GM19035 (cell line): ENCODE measurements around the gene HSD11B1L.

Experiments
- ATAC-seq: cut with Tn5 transposase; IDR thresholded peaks from one replicate; pipeline ENCODE4 v1.9.1; 2021; ENCODE audit not compliant: unreplicated experiment

Gene HSD11B1L

GRCh38 chr19:5666921-5667610 lies 13.8 kb upstream of the HSD11B1L start:
- ATAC-seq = no peak

- no peak for ATAC-seq
Measured at GRCh38 chr19:5667751-5668271, 13.0 kb upstream of the HSD11B1L start.

GRCh38 chr19:5669212-5669611 lies 11.6 kb upstream of the HSD11B1L start:
- ATAC-seq = no peak

DNA sequence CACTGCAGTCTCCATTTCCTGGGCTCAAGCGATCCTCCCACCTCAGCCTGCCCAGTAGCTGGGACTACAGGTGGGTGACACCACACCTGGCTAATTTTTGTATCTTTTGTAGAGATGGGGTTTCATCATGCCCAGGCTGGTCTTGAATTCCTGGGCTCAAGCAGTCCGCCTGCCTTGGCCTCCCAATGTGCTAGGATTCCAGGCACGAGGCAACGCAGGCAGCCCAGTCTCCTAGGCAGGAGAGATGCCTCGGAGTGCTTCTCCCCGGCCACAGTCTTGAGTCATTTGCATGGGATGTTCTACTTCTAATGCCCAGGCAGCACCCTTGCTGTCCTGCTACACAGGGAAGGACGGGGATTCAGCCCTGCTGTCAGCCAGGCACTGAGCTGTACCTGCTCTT lies 9.2 kb upstream of the HSD11B1L start:
- ATAC-seq = no peak

- ATAC-seq = no peak
Measured at GRCh38 chr19:5672708-5673459, 7.9 kb upstream of the HSD11B1L start.

- ATAC-seq = no peak
Measured at GRCh38 chr19:5673752-5674151, 7.1 kb upstream of the HSD11B1L start.

- no peak for ATAC-seq
Measured at GRCh38 chr19:5674714-5675113, 6.1 kb upstream of the HSD11B1L start.

DNA sequence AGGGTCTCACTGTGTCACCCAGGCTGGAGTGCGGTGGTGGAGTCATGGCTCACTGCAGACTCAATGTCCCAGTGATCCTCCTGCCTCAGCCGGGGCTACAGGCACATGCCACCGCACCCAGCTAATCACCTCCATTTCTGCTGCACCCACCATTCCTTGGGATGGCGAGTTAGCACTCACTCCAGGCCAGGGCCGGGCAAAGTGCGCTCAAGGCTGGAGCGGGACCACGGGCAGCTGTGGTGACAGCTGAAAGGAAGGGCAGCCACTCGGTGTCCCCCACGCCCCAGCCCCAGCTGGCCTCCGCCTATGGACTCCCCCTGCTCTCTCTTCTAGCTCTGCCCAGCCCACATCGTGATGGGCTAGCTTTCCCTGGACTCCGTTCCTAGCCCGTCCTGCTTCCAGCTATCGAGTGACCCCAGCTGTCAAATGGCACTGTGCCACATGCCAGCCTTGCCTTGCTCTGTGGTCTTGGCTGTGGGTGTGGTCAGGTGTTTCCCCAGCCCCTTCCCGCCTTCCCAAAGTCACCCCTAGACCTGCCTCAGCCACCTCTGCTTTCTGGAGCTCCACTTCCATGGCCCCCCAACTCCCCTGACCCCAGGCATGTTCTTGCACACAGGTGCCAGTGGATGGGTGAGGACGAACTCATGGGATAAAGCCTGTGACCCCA lies 4.6 kb upstream of the HSD11B1L start:
- no peak for ATAC-seq

GRCh38 chr19:5676772-5677105 lies 4.1 kb upstream of the HSD11B1L start:
- ATAC-seq = no peak

DNA sequence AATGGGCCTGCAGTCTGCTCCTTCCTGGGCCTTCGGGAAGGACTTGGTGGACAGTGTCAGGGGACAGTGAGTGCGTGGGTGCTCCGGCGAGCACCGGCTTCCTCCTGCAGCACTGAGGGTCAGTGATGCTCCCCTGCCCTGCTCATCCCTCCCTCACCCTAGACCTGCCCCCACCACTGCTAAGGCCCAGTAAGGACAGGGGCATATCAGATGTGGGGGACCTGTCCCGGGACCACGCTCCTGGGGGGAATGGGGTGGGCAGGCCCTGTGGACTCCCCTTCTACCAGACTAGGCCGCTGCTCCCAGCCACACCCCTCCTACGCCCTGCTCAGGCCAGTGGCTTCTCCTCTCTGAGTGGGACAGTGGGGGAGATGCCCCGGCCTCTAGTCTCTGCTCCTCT lies 3.7 kb upstream of the HSD11B1L start:
- no peak for ATAC-seq

- ATAC-seq = no peak
Measured at GRCh38 chr19:5677580-5677979, 3.2 kb upstream of the HSD11B1L start.

DNA sequence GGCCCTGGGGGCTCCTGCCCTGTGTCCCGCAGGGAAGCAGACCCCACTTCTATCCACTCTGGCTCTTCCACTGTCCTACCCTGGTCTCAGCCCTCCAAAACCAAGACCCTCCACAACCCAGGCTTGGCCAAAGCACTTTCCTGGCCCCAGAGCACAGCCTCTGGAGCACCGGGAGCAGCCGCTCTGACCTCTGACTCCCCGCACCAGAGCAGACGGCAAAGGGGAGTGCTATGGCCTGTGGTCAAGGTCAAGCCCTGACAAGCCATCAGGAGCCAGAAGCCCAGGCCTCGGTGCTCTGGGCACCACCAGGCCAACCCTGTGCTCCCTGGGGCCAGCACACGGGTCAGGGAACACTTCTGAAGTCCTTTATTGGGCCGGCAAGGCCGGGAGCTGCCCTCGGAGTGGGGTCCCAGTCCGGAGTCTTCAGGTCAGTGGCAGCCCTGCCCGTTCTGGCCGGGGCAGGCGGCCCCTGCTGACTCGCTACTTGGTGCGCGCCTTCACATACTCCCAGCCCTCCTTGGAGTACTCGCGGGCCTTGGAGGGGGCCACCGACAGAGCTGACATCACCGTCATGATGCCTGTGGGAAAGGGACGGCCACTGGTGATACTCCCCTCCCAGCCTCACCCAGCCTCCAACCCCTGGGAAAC lies 2.6 kb upstream of the HSD11B1L start:
- ATAC-seq = no peak

DNA sequence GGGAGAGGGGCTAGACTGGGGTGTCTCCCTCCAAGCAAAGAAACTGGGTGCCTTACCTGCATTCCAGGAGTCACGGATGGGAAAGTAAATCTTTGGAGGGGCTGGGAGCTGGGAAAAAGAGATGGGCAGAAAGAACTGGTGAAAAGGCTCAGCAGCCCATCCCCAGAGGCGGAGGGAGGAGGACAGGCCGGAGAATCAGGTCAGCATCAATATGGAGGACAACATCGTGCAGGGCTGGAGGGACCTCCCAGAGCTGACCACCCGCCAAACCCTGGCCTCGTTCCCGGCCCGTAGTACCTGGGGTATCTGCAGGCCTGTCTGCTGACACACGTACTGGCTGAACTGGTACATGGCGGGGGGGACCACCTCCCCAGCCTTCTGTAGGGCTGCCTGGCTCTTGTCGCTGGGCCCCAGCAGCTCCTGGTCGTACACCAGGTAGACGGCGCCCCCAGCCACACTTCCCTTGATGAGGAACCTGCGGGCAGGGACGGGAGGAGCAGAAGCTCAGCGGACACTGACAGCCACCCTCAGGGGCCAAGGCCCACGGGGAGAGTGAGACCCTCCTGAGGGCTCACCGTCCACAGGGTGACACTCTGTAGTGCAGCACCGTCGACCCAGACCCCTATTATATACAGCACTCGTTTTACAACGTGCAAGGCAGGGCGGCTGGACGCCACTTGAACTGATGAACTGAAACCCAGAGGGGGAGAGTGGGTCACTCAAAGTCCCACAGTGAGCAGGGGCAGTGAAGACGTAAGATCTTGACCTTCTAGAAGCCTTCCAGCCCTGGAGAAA lies 1.3 kb upstream of the HSD11B1L start:
- ATAC-seq = no peak

GRCh38 chr19:5680084-5680436 lies 767 bp upstream of the HSD11B1L start:
- no peak for ATAC-seq

DNA sequence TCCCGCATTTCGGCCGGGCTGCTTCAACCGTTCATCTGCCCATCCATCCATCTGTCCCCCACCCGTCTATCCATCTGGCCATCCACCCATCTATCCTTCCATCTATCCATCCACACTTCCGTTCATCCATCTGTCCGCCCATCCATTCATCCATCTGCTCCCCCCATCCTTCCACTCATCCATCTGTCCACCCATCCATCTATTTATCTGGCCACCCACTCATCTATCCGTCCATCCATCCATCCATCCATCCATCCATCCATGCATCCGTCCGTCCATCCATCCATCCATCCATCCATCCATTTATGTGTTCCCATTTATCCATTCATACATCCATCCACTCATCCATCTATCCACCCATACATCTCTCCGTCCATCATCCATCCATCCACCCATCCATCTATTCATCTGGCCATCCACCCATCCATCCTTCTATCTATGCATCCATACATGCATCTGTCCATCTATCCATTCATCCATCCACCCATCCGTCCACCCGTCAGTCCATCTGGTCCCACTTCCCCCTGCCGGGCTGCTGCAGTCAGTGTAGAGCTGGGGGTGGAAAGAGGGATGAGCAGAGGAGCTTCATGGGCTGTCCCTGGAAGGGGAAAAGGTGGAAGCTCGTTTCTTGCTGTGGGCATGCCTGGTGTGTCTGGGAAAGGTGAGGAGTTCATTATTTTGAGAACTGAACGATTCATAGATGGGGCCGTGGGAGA lies 722 bp downstream of the HSD11B1L start:
- ATAC-seq = no peak

DNA sequence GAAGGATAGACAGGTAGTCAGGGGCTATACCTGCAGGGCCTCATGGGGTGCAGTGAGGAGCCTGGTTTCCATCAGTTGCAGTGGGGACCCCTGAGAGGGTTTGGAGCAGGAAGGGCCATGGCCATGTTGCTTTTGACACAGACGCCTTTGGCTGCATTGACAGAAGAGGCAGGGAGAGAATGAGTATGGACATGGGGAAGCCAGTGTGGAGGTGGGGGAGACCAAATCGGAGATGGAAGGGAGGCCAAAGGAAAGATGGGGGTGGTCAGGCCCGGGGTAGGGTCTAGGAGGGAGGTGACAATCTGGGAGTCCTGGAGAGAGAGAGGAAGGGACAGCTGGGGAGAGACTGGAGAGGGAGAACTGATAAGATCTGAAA lies 1.3 kb downstream of the HSD11B1L start:
- ATAC-seq = no peak

DNA sequence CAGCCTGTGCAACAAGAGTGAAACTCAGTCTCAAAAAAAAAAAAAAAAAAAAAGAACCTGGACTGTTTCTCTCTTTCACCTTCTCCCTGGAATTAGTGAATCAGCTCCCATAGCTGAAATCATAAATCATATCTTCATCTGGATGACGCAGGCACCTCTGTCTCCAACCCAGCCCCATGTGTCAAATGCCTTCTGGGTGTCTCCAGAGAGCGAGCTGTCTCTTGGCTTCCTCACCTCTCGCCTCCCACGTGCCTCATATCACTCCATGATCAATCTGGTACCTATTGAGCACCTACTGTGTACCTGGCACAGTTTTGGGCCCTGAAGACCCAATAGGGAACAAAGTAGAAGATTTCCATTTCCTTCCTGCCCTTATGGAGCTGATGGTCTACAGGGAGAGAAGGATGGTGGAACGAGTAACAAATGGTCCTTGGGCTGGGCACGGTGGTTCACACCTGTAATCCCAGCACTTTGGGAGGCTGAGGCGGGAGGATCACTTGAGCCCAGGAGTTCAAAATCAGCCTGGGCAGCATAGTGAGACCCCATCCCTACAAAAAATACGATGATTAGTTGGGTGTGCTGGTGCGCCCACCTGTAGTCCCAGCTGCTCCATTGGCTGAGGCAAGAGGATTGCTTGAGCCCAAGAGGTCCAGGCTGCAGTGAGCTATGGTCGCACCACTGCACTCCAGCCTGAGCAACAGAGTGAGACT lies 2.5 kb downstream of the HSD11B1L start:
- ATAC-seq = no peak

DNA sequence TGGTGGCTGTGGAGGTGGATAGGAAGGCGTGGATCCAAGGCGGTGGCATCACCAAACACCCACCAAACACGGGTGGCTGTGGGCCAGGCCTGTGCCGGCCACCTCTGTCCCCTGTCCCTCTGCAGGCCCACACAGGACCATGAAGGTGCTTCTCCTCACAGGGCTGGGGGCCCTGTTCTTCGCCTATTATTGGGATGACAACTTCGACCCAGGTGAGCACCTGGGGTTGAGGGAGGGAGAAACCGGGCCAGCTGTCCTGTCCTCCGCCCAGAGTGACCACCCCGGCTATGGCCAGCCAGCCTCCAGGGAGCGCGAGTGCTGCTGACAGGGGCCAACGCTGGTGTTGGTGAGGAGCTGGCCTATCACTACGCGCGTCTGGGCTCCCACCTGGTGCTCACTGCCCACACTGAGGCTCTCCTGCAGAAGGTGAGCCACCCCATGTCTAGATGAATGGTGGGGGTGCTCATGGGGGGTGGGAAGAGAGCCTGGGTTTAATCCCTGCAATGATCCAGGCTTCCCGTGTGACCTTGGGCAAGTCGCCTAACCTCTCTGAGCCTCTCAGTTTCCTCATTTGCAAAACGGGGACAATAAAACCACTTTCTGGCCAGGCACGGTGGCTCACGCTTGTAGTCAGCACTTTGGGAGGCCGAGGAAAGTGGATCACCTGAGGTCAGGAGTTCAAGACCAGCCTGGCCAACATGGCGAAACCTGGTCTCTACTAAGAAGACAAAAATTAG lies 4.0 kb downstream of the HSD11B1L start:
- no peak for ATAC-seq

- no peak for ATAC-seq
Measured at GRCh38 chr19:5686326-5686646, 5.5 kb downstream of the HSD11B1L start.
